HepG2 (cell line): ENCODE results near the gene C1orf141. TPM values are rescaled to one million over a fixed set of nuclear protein-coding genes. Genes with fewer than 3 reads are reported as not detected.

ENCODE experiments used
- ATAC-seq: fragments of 200-7000 bp; cut with Tn5 transposase; 3 replicates; pipeline ENCODE4 v1.9.1; 2020; ENCODE audit warnings: mild to moderate bottlenecking, moderate library complexity
- BruUV-seq: library from RNA; stranded (reverse); fragments of 400-500 nt; replicated peaks from 2 replicates; lab custom pipeline; 2021; lab: Mats Ljungman, UMichigan
- CTCF ChIA-PET: fragments of 300-600 bp; formaldehyde crosslinking; extraction: SDS; loops from one replicate; lab custom pipeline; 2021; ENCODE audit warnings: low total read pairs, inconsistent platforms, low intra/inter-chr PET ratio; lab: Yijun Ruan, JAX
- POLR2A ChIA-PET: fragments of 350-600 bp; sonication (Branson Sonifier 250); formaldehyde crosslinking; loops from one replicate; lab custom pipeline; 2020; ENCODE audit warnings: antibody characterized with exemption, inconsistent platforms; lab: Yijun Ruan, JAX
- DNase-seq: peaks from one replicate; pipeline ENCODE4 v3.0.0-alpha.2; 2015; ENCODE audit warnings: low spot score
- FAIRE-seq: peaks from 3 replicates; lab custom pipeline; 2011; peaks lifted over from hg19 to GRCh38; lab: Jason Lieb, UNC
- H2AFZ ChIP-seq: one replicate; pipeline ENCODE4 v1.6.1; 2011; ENCODE audit warnings: low read length, inconsistent platforms
- H3K27ac ChIP-seq: fragments of 300-600 bp; 3 replicates; pipeline ENCODE4 v1.8.0; 2011; ENCODE audit warnings: mixed run types, mild to moderate bottlenecking, mixed read lengths, low read length, inconsistent platforms; ENCODE audit not compliant: insufficient read depth; ENCODE audit errors: extremely low read length
- H3K27me3 ChIP-seq, 2 experiments: fragments of 200-600 bp in 1 of 2; 2 replicates in 1 of 2; 3 replicates in 1 of 2; pipeline versions ENCODE4 v1.6.0 to v1.8.0; 2011; ENCODE audit warnings: low read length in 2 of 2, mild to moderate bottlenecking in 2 of 2, moderate library complexity in 2 of 2, inconsistent platforms in 1 of 2; ENCODE audit not compliant: insufficient read depth in 2 of 2, control insufficient read depth in 1 of 2
- H3K36me3 ChIP-seq, 2 experiments: fragments of 200-600 bp in 1 of 2; replicated peaks in 1 of 2; 2 replicates in 1 of 2; 3 replicates in 1 of 2; pipeline versions ENCODE4 v1.5.1 to v1.8.0; 2011; ENCODE audit warnings: low read length in 2 of 2, inconsistent platforms in 1 of 2; ENCODE audit not compliant: insufficient read depth in 2 of 2, control insufficient read depth in 1 of 2
- H3K4me1 ChIP-seq: 2 replicates; pipeline ENCODE4 v1.5.1; 2012; ENCODE audit warnings: low read length, inconsistent platforms; ENCODE audit not compliant: insufficient read depth
- H3K4me2 ChIP-seq: 2 replicates; pipeline ENCODE4 v1.6.0; 2011; ENCODE audit warnings: low read depth, low read length, inconsistent platforms
- H3K4me3 ChIP-seq, 3 experiments: fragments of 200-600 bp in 1 of 3; sonication (generic), shearing (Covaris generic) in 1 of 3; replicated peaks in 1 of 3; 2 replicates each; pipeline ENCODE4 v1.5.1; 2011 to 2016; ENCODE audit warnings: low read length in 3 of 3, inconsistent platforms in 2 of 3, low read depth in 2 of 3, mild to moderate bottlenecking in 2 of 3, control low read depth in 1 of 3, mixed read lengths in 1 of 3; ENCODE audit not compliant: insufficient read depth in 1 of 3
- H3K79me2 ChIP-seq: one replicate; pipeline ENCODE4 v1.6.1; 2011; ENCODE audit warnings: low read length, inconsistent platforms; ENCODE audit not compliant: insufficient read depth
- H3K9ac ChIP-seq: 2 replicates; pipeline ENCODE4 v1.6.0; 2011; ENCODE audit warnings: mild to moderate bottlenecking, low read depth, low read length, inconsistent platforms; ENCODE audit not compliant: insufficient read depth
- H3K9me3 ChIP-seq: 2 replicates; pipeline ENCODE4 v1.5.1; 2012; ENCODE audit warnings: mild to moderate bottlenecking, low read length
- H4K20me1 ChIP-seq: 2 replicates; pipeline ENCODE4 v1.6.0; 2011; ENCODE audit warnings: inconsistent platforms, mild to moderate bottlenecking, low read length, moderate library complexity; ENCODE audit not compliant: insufficient read depth
- ADNP ChIP-seq: sonication (generic); formaldehyde crosslinking; IDR thresholded peaks from 2 replicates; pipeline ENCODE4 v1.4.0; 2020; ENCODE audit warnings: missing genetic modification reagents
- FOSL2 ChIP-seq: sonication (generic); formaldehyde crosslinking; IDR thresholded peaks from 2 replicates; pipeline ENCODE4 v1.4.0; 2020; ENCODE audit warnings: missing genetic modification reagents
- MYNN ChIP-seq: sonication (generic); formaldehyde crosslinking; IDR thresholded peaks from 2 replicates; pipeline ENCODE4 v1.4.0; 2020; ENCODE audit warnings: mild to moderate bottlenecking, low read depth, missing genetic modification reagents
- NR2F1 ChIP-seq, 2 experiments: fragments of 450-650 bp in 1 of 2; formaldehyde crosslinking in 1 of 2; IDR thresholded peaks; 2 replicates each; pipeline versions ENCODE4 v1.5.0 to v1.6.1; 2016 to 2020; ENCODE audit warnings: mild to moderate bottlenecking in 1 of 2, missing compliant biosample characterization in 1 of 2, missing genetic modification reagents in 1 of 2, moderate library complexity in 1 of 2
- PHF5A ChIP-seq: IDR thresholded peaks from one replicate; pipeline ENCODE4 v1.6.1; 2018; ENCODE audit warnings: low read depth, missing genetic modification reagents; ENCODE audit not compliant: unreplicated experiment
- SETDB1 ChIP-seq: sonication (generic); formaldehyde crosslinking; IDR thresholded peaks from 2 replicates; pipeline ENCODE4 v1.5.1; 2020; ENCODE audit warnings: missing genetic modification reagents, mild to moderate bottlenecking, borderline replicate concordance
- YEATS4 ChIP-seq: sonication (generic); formaldehyde crosslinking; IDR thresholded peaks from 2 replicates; pipeline ENCODE4 v1.4.0; 2020; ENCODE audit warnings: missing genetic modification reagents, borderline replicate concordance
- ZKSCAN1 ChIP-seq: fragments of 150-350 bp; IDR thresholded peaks from 2 replicates; pipeline ENCODE4 v1.6.1; 2014; ENCODE audit warnings: low read length
- ZNF557 ChIP-seq: sonication (generic); formaldehyde crosslinking; IDR thresholded peaks from 2 replicates; pipeline ENCODE4 v1.4.0; 2020; ENCODE audit warnings: missing genetic modification reagents
- ZNF570 ChIP-seq: sonication (generic); formaldehyde crosslinking; IDR thresholded peaks from 2 replicates; pipeline ENCODE4 v1.4.0; 2020; ENCODE audit warnings: mild to moderate bottlenecking, missing genetic modification reagents, borderline replicate concordance
- ZNF619 ChIP-seq: sonication (generic); formaldehyde crosslinking; IDR thresholded peaks from 2 replicates; pipeline ENCODE4 v1.4.0; 2020; ENCODE audit warnings: mild to moderate bottlenecking, missing genetic modification reagents
- WGBS: methylation state at CpG from one replicate; pipeline ENCODE4 v1.1.6; 2017; ENCODE audit warnings: low lambda C conversion rate; 5-methylcytosine and 5-hydroxymethylcytosine counted together
- in situ Hi-C: cut with HindIII; loops from 2 replicates; pipeline ENCODE4 v1.10.0; 2017; ENCODE audit warnings: low pct_unique_long_range_greater_than_20kb; ENCODE audit not compliant: extremely low pct_ligation_motif_present
- intact Hi-C: fragments of 100-400 bp; cut with micrococcal nuclease; formaldehyde crosslinking; loops from one replicate; pipeline ENCODE4 v1.10.0; 2022; ENCODE audit not compliant: unreplicated experiment
- polyA plus RNA-seq, 8 experiments: library from polyadenylated mRNA; depleted of rRNA in 3 of 8; stranded (reverse) in 7 of 8; unstranded in 1 of 8; fragments of >200 nt; fragmentation: Illumina TruSeq in 4 of 8; extraction: Trizol in 4 of 8; gene quantifications; 2 replicates each; pipeline versions ENCODE4 v1.2.1 to v1.2.3, GENCODE V29; 2011 to 2016; ENCODE audit warnings: low read depth in 4 of 8, missing spikeins in 1 of 8, mixed read lengths in 1 of 8; ENCODE audit not compliant: insufficient read depth in 1 of 8
- total RNA-seq, 5 experiments: library from RNA; depleted of rRNA; stranded (reverse); fragments of >200 nt; fragmentation: Illumina TruSeq; extraction: Trizol; gene quantifications; 2 replicates each; pipeline ENCODE4 v1.2.3, GENCODE V29; 2016; ENCODE audit warnings: low read depth in 1 of 5
- TF ChIP-seq, protein P1 (sequence below): sonication (generic); formaldehyde crosslinking; IDR thresholded peaks from 2 replicates; pipeline ENCODE4 v1.4.0; 2020; ENCODE audit warnings: missing genetic modification reagents
- TF ChIP-seq, protein P2 (sequence below): sonication (generic); formaldehyde crosslinking; conservative IDR thresholded peaks from 2 replicates; pipeline ENCODE4 v1.4.0; 2020; ENCODE audit warnings: mild to moderate bottlenecking, missing genetic modification reagents, moderate library complexity

Gene C1orf141
- total and polyA plus RNA-seq, 2 of the 13 experiments (the other 11 are each of a cell fraction or from before 2014, with no cell fraction given): not detected

DNA sequence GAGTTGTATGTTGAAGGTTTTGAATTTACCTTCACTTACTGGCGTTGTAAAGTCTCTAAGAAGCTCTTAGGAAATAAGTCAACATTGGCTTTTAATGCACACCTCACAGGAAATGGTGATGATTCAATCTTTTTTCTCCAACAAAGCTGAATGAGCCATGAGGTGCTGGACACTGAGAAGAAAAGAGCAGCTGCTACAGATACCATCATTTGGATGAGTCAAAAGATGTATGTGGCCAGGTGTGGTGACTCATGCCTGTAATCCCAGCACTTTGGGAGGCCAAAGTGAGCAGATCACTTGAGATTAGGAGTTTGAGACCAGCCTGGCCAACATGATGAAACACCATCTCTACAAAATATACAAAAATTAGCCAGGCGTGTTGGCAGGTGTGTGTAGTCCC lies 28.2 kb upstream of the C1orf141 start:
- 7% methylated on average over 2 of the region's 2 CpGs for WGBS

DNA sequence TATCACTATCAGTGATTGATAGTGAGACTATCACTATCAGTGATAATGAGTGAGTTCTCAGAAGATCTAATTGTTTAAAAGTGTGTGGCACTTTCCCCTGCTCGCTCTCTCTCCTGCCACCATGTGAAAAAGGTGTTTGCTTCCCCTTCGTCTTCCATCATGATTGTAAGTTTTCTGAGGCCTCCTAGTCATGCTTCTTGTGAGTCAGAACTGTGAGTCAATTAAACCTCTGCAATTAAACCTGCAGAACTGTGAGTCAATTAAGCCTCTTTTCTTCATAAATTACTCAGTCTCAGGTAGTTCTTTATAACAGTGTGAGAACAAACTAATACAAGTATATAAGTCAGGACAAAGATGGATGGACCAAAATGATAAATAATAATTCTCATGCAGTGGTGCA lies 24.5 kb upstream of the C1orf141 start:
- Histone ChIP-seq H3K9me3 (no peaks in the 10 kb centered on the region), H4K20me1 (no peaks in the 10 kb centered on the region), H3K9ac (no peak overlapping the region), H3K27ac (no peak overlapping the region), H2AFZ (no peak overlapping the region), H3K27me3 (no peaks in the 10 kb centered on the region; a peak in 1 of 5 replicates), H3K36me3 (no peaks in the 10 kb centered on the region), H3K79me2 (no peaks in the 10 kb centered on the region), H3K4me1 (no peaks in the 10 kb centered on the region), H3K4me3 (no peak overlapping the region), H3K4me2 (no peak overlapping the region)
- in situ Hi-C loops (no loop called here), intact Hi-C loops (no loop called here)
- BruUV-seq: no TSS peak
- WGBS: 23% methylated on average over 2 of the region's 2 CpGs
- no peak for FAIRE-seq
- ATAC-seq: no peak
- POLR2A ChIA-PET: no interaction called here
- no peak for DNase-seq
- CTCF ChIA-PET: no interaction called here
- no peak for TF ChIP-seq ADNP
- no peak for TF ChIP-seq YEATS4 (CRISPR knock-in tag)
- no peak for TF ChIP-seq ZNF557 (CRISPR knock-in tag)
- no peak for TF ChIP-seq PHF5A (CRISPR knock-in tag)
- TF ChIP-seq, protein P1, sequence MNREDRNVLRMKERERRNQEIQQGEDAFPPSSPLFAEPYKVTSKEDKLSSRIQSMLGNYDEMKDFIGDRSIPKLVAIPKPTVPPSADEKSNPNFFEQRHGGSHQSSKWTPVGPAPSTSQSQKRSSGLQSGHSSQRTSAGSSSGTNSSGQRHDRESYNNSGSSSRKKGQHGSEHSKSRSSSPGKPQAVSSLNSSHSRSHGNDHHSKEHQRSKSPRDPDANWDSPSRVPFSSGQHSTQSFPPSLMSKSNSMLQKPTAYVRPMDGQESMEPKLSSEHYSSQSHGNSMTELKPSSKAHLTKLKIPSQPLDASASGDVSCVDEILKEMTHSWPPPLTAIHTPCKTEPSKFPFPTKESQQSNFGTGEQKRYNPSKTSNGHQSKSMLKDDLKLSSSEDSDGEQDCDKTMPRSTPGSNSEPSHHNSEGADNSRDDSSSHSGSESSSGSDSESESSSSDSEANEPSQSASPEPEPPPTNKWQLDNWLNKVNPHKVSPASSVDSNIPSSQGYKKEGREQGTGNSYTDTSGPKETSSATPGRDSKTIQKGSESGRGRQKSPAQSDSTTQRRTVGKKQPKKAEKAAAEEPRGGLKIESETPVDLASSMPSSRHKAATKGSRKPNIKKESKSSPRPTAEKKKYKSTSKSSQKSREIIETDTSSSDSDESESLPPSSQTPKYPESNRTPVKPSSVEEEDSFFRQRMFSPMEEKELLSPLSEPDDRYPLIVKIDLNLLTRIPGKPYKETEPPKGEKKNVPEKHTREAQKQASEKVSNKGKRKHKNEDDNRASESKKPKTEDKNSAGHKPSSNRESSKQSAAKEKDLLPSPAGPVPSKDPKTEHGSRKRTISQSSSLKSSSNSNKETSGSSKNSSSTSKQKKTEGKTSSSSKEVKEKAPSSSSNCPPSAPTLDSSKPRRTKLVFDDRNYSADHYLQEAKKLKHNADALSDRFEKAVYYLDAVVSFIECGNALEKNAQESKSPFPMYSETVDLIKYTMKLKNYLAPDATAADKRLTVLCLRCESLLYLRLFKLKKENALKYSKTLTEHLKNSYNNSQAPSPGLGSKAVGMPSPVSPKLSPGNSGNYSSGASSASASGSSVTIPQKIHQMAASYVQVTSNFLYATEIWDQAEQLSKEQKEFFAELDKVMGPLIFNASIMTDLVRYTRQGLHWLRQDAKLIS (CRISPR knock-in tag): no peak
- no peak for TF ChIP-seq MYNN (CRISPR knock-in tag)
- no peak for TF ChIP-seq ZNF570
- no peak for TF ChIP-seq ZNF619

More for the DNA sequence above, 28.2 kb upstream of the C1orf141 start:
- H2AFZ ChIP-seq: no peak overlapping the region
- in situ Hi-C loops: no loop called here
- ATAC-seq (no peak), FAIRE-seq (no peak), DNase-seq (peak; percentile 6)
- no peak for TF ChIP-seq NR2F1 (CRISPR knock-in tag; IDR thresholded peaks at IDR 0.05)
- TF ChIP-seq ZKSCAN1: no peak
- TF ChIP-seq FOSL2: peak; percentile 65
- TF ChIP-seq, protein P2, sequence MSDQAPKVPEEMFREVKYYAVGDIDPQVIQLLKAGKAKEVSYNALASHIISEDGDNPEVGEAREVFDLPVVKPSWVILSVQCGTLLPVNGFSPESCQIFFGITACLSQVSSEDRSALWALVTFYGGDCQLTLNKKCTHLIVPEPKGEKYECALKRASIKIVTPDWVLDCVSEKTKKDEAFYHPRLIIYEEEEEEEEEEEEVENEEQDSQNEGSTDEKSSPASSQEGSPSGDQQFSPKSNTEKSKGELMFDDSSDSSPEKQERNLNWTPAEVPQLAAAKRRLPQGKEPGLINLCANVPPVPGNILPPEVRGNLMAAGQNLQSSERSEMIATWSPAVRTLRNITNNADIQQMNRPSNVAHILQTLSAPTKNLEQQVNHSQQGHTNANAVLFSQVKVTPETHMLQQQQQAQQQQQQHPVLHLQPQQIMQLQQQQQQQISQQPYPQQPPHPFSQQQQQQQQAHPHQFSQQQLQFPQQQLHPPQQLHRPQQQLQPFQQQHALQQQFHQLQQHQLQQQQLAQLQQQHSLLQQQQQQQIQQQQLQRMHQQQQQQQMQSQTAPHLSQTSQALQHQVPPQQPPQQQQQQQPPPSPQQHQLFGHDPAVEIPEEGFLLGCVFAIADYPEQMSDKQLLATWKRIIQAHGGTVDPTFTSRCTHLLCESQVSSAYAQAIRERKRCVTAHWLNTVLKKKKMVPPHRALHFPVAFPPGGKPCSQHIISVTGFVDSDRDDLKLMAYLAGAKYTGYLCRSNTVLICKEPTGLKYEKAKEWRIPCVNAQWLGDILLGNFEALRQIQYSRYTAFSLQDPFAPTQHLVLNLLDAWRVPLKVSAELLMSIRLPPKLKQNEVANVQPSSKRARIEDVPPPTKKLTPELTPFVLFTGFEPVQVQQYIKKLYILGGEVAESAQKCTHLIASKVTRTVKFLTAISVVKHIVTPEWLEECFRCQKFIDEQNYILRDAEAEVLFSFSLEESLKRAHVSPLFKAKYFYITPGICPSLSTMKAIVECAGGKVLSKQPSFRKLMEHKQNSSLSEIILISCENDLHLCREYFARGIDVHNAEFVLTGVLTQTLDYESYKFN (CRISPR knock-in tag): no peak
- TF ChIP-seq SETDB1: no peak
- no peak overlapping the region for H3K9ac ChIP-seq
- BruUV-seq: no TSS peak
- no peaks in the 10 kb centered on the region for H3K9me3 ChIP-seq
- no peak overlapping the region for H3K27ac ChIP-seq
- H3K79me2 ChIP-seq: no peaks in the 10 kb centered on the region
- H4K20me1 ChIP-seq: no peaks in the 10 kb centered on the region
- no peaks in the 10 kb centered on the region for H3K36me3 ChIP-seq
- no peaks in the 10 kb centered on the region for H3K4me1 ChIP-seq
- no peak overlapping the region for H3K4me2 ChIP-seq
- no peaks in the 10 kb centered on the region for H3K27me3 ChIP-seq
- intact Hi-C loops: no loop called here
- CTCF ChIA-PET: no interaction called here
- POLR2A ChIA-PET: no interaction called here
- no peak overlapping the region for H3K4me3 ChIP-seq
